GM11168 (cell line): Measurements from ENCODE around the gene IGFBP7.

ENCODE experiments used
- in situ Hi-C: fragments of 300-500 bp; cut with MboI; formaldehyde crosslinking; loops from one replicate; pipeline ENCODE4 v1.12.0; 2022; ENCODE audit warnings: low sequenced_read_pairs; ENCODE audit not compliant: unreplicated experiment

The IGFBP7 gene

GRCh38 chr4:56986192-56986591, 124.0 kb downstream of the IGFBP7 start:
- in situ Hi-C loops = no loop called here

- in situ Hi-C loops = no loop called here
These were observed 128.4 kb downstream of the IGFBP7 start for GRCh38 chr4:56981795-56982201.
